HepG2 (cell line): ENCODE data around the gene CPNE1. TPM values are rescaled to one million over a fixed set of nuclear protein-coding genes. Genes with fewer than 3 reads are reported as not detected.

ENCODE experiments used
- CCAR2 ChIP-seq: fragments of 200-400 bp; formaldehyde crosslinking; optimal IDR thresholded peaks from 2 replicates; pipeline ENCODE3; 2018; ENCODE audit warnings: low read depth, mild to moderate bottlenecking, low read length, moderate library complexity
- FOXK1 ChIP-seq: sonication (generic); formaldehyde crosslinking; IDR thresholded peaks from 2 replicates; pipeline ENCODE4 v1.4.0; 2020; ENCODE audit warnings: low read depth, missing genetic modification reagents, borderline replicate concordance
- ISX ChIP-seq: sonication (generic); formaldehyde crosslinking; conservative IDR thresholded peaks from 2 replicates; pipeline ENCODE4 v1.5.0; 2020; ENCODE audit warnings: missing genetic modification reagents
- KAT7 ChIP-seq: IDR thresholded peaks from 2 replicates; pipeline ENCODE4 v1.6.1; 2018; ENCODE audit warnings: borderline replicate concordance, missing compliant biosample characterization
- MED13 ChIP-seq: sonication (generic); formaldehyde crosslinking; IDR thresholded peaks from 2 replicates; pipeline ENCODE4 v1.5.0; 2020; ENCODE audit warnings: missing genetic modification reagents
- NFAT5 ChIP-seq: sonication (generic); formaldehyde crosslinking; IDR thresholded peaks from 2 replicates; pipeline ENCODE4 v1.4.0; 2020; ENCODE audit warnings: missing genetic modification reagents
- NFE2L2 ChIP-seq: fragments of 150-350 bp; IDR thresholded peaks from 2 replicates; pipeline ENCODE4 v1.6.1; 2014; ENCODE audit warnings: low read length
- PCBP2 ChIP-seq: fragments of 200-400 bp; formaldehyde crosslinking; optimal IDR thresholded peaks from 2 replicates; pipeline ENCODE3; 2018; ENCODE audit warnings: low read length, low read depth; ENCODE audit not compliant: poor library complexity, severe bottlenecking
- PRMT3 ChIP-seq: sonication (generic); formaldehyde crosslinking; IDR thresholded peaks from 2 replicates; pipeline ENCODE4 v1.8.1; 2022; ENCODE audit warnings: low read depth, mild to moderate bottlenecking, moderate library complexity, missing genetic modification reagents, borderline replicate concordance
- SNAI1 ChIP-seq: sonication (generic); formaldehyde crosslinking; IDR thresholded peaks from 2 replicates; pipeline ENCODE4 v1.5.0; 2020; ENCODE audit warnings: mild to moderate bottlenecking, missing genetic modification reagents, borderline replicate concordance
- SP2 ChIP-seq: sonication (generic); formaldehyde crosslinking; IDR thresholded peaks from 2 replicates; pipeline ENCODE4 v1.5.1; 2020; ENCODE audit warnings: mild to moderate bottlenecking, missing genetic modification reagents
- TP53 ChIP-seq: sonication (generic); formaldehyde crosslinking; conservative IDR thresholded peaks from 2 replicates; pipeline ENCODE4 v1.4.0; 2020; ENCODE audit warnings: missing genetic modification reagents
- ZFX ChIP-seq: sonication (generic); formaldehyde crosslinking; IDR thresholded peaks from 2 replicates; pipeline ENCODE4 v1.4.0; 2020; ENCODE audit warnings: mild to moderate bottlenecking, low read depth, missing genetic modification reagents, moderate library complexity
- ZFYVE20 ChIP-seq: sonication (generic); formaldehyde crosslinking; IDR thresholded peaks from 2 replicates; pipeline ENCODE4 v1.8.0; 2023; ENCODE audit warnings: low read depth, mild to moderate bottlenecking, moderate library complexity, missing genetic modification reagents, borderline replicate concordance
- ZNF12 ChIP-seq: sonication (generic); formaldehyde crosslinking; IDR thresholded peaks from 2 replicates; pipeline ENCODE4 v1.5.0; 2020; ENCODE audit warnings: missing genetic modification reagents
- ZNF136 ChIP-seq: sonication (generic); formaldehyde crosslinking; IDR thresholded peaks from 2 replicates; pipeline ENCODE4 v1.8.1; 2022; ENCODE audit warnings: low read depth, mild to moderate bottlenecking, moderate library complexity, missing genetic modification reagents
- ZNF432 ChIP-seq: sonication (generic); formaldehyde crosslinking; IDR thresholded peaks from 2 replicates; pipeline ENCODE4 v1.5.0; 2020; ENCODE audit warnings: missing genetic modification reagents, mild to moderate bottlenecking, borderline replicate concordance
- ZNF567 ChIP-seq: sonication (generic); formaldehyde crosslinking; IDR thresholded peaks from 2 replicates; pipeline ENCODE4 v1.8.1; 2023; ENCODE audit warnings: mild to moderate bottlenecking, missing genetic modification reagents, borderline replicate concordance
- polyA plus RNA-seq, 8 experiments: library from polyadenylated mRNA; depleted of rRNA in 3 of 8; stranded (reverse) in 7 of 8; unstranded in 1 of 8; fragments of >200 nt; fragmentation: Illumina TruSeq in 4 of 8; extraction: Trizol in 4 of 8; gene quantifications; 2 replicates each; pipeline versions ENCODE4 v1.2.1 to v1.2.3, GENCODE V29; 2011 to 2016; ENCODE audit warnings: low read depth in 4 of 8, missing spikeins in 1 of 8, mixed read lengths in 1 of 8; ENCODE audit not compliant: insufficient read depth in 1 of 8
- total RNA-seq, 5 experiments: library from RNA; depleted of rRNA; stranded (reverse); fragments of >200 nt; fragmentation: Illumina TruSeq; extraction: Trizol; gene quantifications; 2 replicates each; pipeline ENCODE4 v1.2.3, GENCODE V29; 2016; ENCODE audit warnings: low read depth in 1 of 5

The CPNE1 gene
- total and polyA plus RNA-seq, 2 of the 13 experiments (the other 11 are each of a cell fraction or from before 2014, with no cell fraction given): 408 to 431 TPM

- TF ChIP-seq TP53 (CRISPR knock-in tag): peak; percentile 91
- peak; percentile 95 for TF ChIP-seq FOXK1 (CRISPR knock-in tag)
- TF ChIP-seq NFE2L2: no peak
- TF ChIP-seq ZNF12: peak; percentile 44
- no peak for TF ChIP-seq CCAR2
- peak; percentile 86; the same call in 1 of the 2 replicates for TF ChIP-seq MED13 (CRISPR knock-in tag)
- TF ChIP-seq KAT7: peak; percentile 100
- TF ChIP-seq ZFYVE20 (CRISPR knock-in tag): peak; percentile 69; the same call in 1 of the 2 replicates
- peak; percentile 100 for TF ChIP-seq SNAI1 (CRISPR knock-in tag)
- peak; percentile 84 for TF ChIP-seq SP2 (CRISPR knock-in tag)
- peak; percentile 83; the same call in 1 of the 2 replicates for TF ChIP-seq ZNF432 (CRISPR knock-in tag)
- TF ChIP-seq ZNF136 (CRISPR knock-in tag): peak; percentile 99
- 0 out of 2 replicates have a peak, but pooled peaks have one; percentile 75 for TF ChIP-seq ISX (CRISPR knock-in tag)
- peak; percentile 76 for TF ChIP-seq NFAT5 (CRISPR knock-in tag)
- peak; percentile 19 for TF ChIP-seq PCBP2
- peak; percentile 99 for TF ChIP-seq ZFX
- TF ChIP-seq PRMT3 (CRISPR knock-in tag): peak; percentile 97
- peak; percentile 99; the same call in 1 of the 2 replicates for TF ChIP-seq ZNF567 (CRISPR knock-in tag)
Measured at GRCh38 chr20:35699127-35699956, 34.6 kb upstream of the CPNE1 start, which contains the start of the genes NFS1 and ROMO1 (continued).
